Keratinocyte (primary cell): ENCODE results near the gene DCDC2C.

Experiments used
- EZH2 ChIP-seq: IDR thresholded peaks from one replicate; pipeline ENCODE4 v1.6.1; 2012; ENCODE audit warnings: inconsistent platforms, mild to moderate bottlenecking, low read length, moderate library complexity
- TF ChIP-seq, protein P1 (sequence below), 3 experiments: IDR thresholded peaks in 1 of 3; conservative IDR thresholded peaks in 1 of 3; optimal IDR thresholded peaks in 1 of 3; 2 replicates in 2 of 3; 3 replicates in 1 of 3; pipeline versions ENCODE3 to v1.5.1; 2011; ENCODE audit warnings: low read length in 3 of 3, mild to moderate bottlenecking in 3 of 3, moderate library complexity in 2 of 3, control low read depth in 1 of 3, inconsistent platforms in 1 of 3; ENCODE audit not compliant: insufficient read depth in 2 of 3; ENCODE audit errors: extremely low read depth in 1 of 3

DNA sequence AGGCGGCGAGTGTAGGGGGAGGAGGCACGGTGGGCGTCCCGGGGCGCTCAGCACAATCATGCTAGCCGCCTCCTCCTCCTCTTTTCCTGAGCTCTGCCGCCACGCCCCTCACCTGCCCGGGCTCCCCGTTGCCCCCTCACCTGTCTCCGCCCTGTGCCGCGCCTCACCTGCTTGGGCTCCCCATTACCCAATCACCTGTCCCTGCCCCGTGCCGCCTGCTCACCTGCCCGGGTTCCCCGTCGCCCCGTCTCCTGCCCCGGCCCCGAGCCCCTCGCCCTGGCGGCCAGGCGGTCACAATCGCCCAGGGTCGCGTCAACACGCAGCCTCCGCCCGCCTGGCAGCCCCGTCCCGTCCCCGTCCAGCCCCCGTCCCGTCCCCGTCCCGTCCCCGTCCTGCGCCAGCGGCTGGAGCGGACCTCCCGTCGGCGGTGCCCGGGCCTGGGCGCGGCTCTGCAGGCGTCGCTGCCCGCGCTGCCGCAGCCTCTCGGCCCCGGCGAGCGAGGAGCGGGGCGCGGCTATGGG lies at the start of gene DCDC2C:
- no peak for TF ChIP-seq EZH2
- TF ChIP-seq, protein P1, sequence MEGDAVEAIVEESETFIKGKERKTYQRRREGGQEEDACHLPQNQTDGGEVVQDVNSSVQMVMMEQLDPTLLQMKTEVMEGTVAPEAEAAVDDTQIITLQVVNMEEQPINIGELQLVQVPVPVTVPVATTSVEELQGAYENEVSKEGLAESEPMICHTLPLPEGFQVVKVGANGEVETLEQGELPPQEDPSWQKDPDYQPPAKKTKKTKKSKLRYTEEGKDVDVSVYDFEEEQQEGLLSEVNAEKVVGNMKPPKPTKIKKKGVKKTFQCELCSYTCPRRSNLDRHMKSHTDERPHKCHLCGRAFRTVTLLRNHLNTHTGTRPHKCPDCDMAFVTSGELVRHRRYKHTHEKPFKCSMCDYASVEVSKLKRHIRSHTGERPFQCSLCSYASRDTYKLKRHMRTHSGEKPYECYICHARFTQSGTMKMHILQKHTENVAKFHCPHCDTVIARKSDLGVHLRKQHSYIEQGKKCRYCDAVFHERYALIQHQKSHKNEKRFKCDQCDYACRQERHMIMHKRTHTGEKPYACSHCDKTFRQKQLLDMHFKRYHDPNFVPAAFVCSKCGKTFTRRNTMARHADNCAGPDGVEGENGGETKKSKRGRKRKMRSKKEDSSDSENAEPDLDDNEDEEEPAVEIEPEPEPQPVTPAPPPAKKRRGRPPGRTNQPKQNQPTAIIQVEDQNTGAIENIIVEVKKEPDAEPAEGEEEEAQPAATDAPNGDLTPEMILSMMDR (optimal IDR thresholded peaks at IDR 0.05 in 1 of 3, IDR thresholded peaks at IDR 0.05 in 1 of 3, conservative IDR thresholded peaks at IDR 0.05 in 1 of 3; ENCODE audit: extremely low read depth in 1 of 3, insufficient read depth in 2 of 3, low read length in 3 of 3) = no peak
